GM12878 (cell line): ENCODE measurements around the gene CDK17.

Experiments used
- NFYA ChIP-seq: IDR thresholded peaks from 2 replicates; pipeline ENCODE4 v1.6.1; 2011; ENCODE audit warnings: low read depth, mild to moderate bottlenecking, low read length, improper control_type of control experiment, borderline replicate concordance
- NR2C1 ChIP-seq: fragments of 450-650 bp; IDR thresholded peaks from 2 replicates; pipeline ENCODE4 v1.6.1; 2017; ENCODE audit warnings: antibody characterized with exemption, mild to moderate bottlenecking, moderate library complexity
- NRF1 ChIP-seq: conservative IDR thresholded peaks from 2 replicates; pipeline ENCODE4 v1.6.1; 2011; ENCODE audit warnings: mild to moderate bottlenecking, low read depth, low read length, improper control_type of control experiment
- RELA ChIP-seq: fragments of 450-650 bp; IDR thresholded peaks from 2 replicates; pipeline ENCODE4 v1.8.0; 2014; ENCODE audit warnings: borderline replicate concordance; ENCODE audit not compliant: partially characterized antibody
- SIN3A ChIP-seq: IDR thresholded peaks from 2 replicates; pipeline ENCODE4 v1.6.1; 2012; ENCODE audit warnings: low read depth, low read length, improper control_type of control experiment
- TF ChIP-seq, protein P1 (sequence below): fragments of 450-650 bp; IDR thresholded peaks from 2 replicates; pipeline ENCODE4 v1.6.1; 2017; ENCODE audit warnings: borderline replicate concordance
- TF ChIP-seq, protein P2 (sequence below), 3 experiments: IDR thresholded peaks in 2 of 3; conservative IDR thresholded peaks in 1 of 3; 2 replicates each; pipeline ENCODE4 v1.5.1; 2011; ENCODE audit warnings: low read depth in 3 of 3, low read length in 3 of 3, mild to moderate bottlenecking in 3 of 3, control low read depth in 2 of 3, moderate library complexity in 2 of 3, inconsistent platforms in 1 of 3, mixed read lengths in 1 of 3; ENCODE audit not compliant: control insufficient read depth in 2 of 3, insufficient read depth in 1 of 3; ENCODE audit errors: extremely low read depth in 1 of 3

- TF ChIP-seq SIN3A (no peak), RELA (no peak), NR2C1 (no peak), NFYA (no peak), NRF1 (no peak)
- TF ChIP-seq, protein P1, sequence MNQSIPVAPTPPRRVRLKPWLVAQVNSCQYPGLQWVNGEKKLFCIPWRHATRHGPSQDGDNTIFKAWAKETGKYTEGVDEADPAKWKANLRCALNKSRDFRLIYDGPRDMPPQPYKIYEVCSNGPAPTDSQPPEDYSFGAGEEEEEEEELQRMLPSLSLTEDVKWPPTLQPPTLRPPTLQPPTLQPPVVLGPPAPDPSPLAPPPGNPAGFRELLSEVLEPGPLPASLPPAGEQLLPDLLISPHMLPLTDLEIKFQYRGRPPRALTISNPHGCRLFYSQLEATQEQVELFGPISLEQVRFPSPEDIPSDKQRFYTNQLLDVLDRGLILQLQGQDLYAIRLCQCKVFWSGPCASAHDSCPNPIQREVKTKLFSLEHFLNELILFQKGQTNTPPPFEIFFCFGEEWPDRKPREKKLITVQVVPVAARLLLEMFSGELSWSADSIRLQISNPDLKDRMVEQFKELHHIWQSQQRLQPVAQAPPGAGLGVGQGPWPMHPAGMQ = no peak
- TF ChIP-seq, protein P2, sequence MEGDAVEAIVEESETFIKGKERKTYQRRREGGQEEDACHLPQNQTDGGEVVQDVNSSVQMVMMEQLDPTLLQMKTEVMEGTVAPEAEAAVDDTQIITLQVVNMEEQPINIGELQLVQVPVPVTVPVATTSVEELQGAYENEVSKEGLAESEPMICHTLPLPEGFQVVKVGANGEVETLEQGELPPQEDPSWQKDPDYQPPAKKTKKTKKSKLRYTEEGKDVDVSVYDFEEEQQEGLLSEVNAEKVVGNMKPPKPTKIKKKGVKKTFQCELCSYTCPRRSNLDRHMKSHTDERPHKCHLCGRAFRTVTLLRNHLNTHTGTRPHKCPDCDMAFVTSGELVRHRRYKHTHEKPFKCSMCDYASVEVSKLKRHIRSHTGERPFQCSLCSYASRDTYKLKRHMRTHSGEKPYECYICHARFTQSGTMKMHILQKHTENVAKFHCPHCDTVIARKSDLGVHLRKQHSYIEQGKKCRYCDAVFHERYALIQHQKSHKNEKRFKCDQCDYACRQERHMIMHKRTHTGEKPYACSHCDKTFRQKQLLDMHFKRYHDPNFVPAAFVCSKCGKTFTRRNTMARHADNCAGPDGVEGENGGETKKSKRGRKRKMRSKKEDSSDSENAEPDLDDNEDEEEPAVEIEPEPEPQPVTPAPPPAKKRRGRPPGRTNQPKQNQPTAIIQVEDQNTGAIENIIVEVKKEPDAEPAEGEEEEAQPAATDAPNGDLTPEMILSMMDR (IDR thresholded peaks at IDR 0.05 in 2 of 3, conservative IDR thresholded peaks at IDR 0.05 in 1 of 3; ENCODE audit: control insufficient read depth in 2 of 3, extremely low read depth in 1 of 3, insufficient read depth in 1 of 3, low read depth in 3 of 3, low read length in 3 of 3) = no peak
Measured at GRCh38 chr12:96240656-96241055, 159.6 kb downstream of the CDK17 start.
